Measurements from ENCODE around the gene RAPGEF5.

Gene RAPGEF5

GRCh38 chr7:22181663-22182062 is 175.3 kb downstream of the RAPGEF5 start:
- no peak for DNase-seq

GRCh38 chr7:22179442-22179879 is 177.5 kb downstream of the RAPGEF5 start:
- no peak for DNase-seq

GRCh38 chr7:22178735-22179134 is 178.2 kb downstream of the RAPGEF5 start:
- DNase-seq: no peak

GRCh38 chr7:22176791-22177412 is 180.1 kb downstream of the RAPGEF5 start:
- DNase-seq: no peak

- no peak for DNase-seq
These were observed 182.4 kb downstream of the RAPGEF5 start for GRCh38 chr7:22174574-22174953.

- no peak for DNase-seq
These were observed 183.0 kb downstream of the RAPGEF5 start for GRCh38 chr7:22173685-22174573.

- DNase-seq: no peak
These were observed 188.8 kb downstream of the RAPGEF5 start for GRCh38 chr7:22168129-22168634.

GRCh38 chr7:22167482-22167881 is 189.5 kb downstream of the RAPGEF5 start:
- no peak for DNase-seq

GRCh38 chr7:22166928-22167327 is 190.0 kb downstream of the RAPGEF5 start:
- DNase-seq: no peak

- no peak for DNase-seq
These were observed 197.6 kb downstream of the RAPGEF5 start for GRCh38 chr7:22159341-22159740.

GRCh38 chr7:22157552-22157951 is 199.4 kb downstream of the RAPGEF5 start:
- no peak for DNase-seq

GRCh38 chr7:22156205-22156604 is 200.7 kb downstream of the RAPGEF5 start:
- no peak for DNase-seq

- DNase-seq: no peak
These were observed 202.8 kb downstream of the RAPGEF5 start for GRCh38 chr7:22154143-22154529.

- DNase-seq: no peak
These were observed 203.4 kb downstream of the RAPGEF5 start for GRCh38 chr7:22153432-22154142.

GRCh38 chr7:22152690-22153089 is 204.3 kb downstream of the RAPGEF5 start:
- DNase-seq: no peak

- no peak for DNase-seq
These were observed 205.1 kb downstream of the RAPGEF5 start for GRCh38 chr7:22151901-22152300.

GRCh38 chr7:22150221-22150620 is 206.7 kb downstream of the RAPGEF5 start:
- DNase-seq: no peak

GRCh38 chr7:22147868-22148267 is 209.1 kb downstream of the RAPGEF5 start:
- no peak for DNase-seq

- DNase-seq: no peak
These were observed 209.9 kb downstream of the RAPGEF5 start for GRCh38 chr7:22146961-22147512.

GRCh38 chr7:22144950-22145349 is 212.0 kb downstream of the RAPGEF5 start:
- no peak for DNase-seq

GRCh38 chr7:22143491-22143890 is 213.5 kb downstream of the RAPGEF5 start:
- no peak for DNase-seq

- DNase-seq: no peak
These were observed 214.4 kb downstream of the RAPGEF5 start for GRCh38 chr7:22142572-22142971.

GRCh38 chr7:22141355-22141754 is 215.6 kb downstream of the RAPGEF5 start:
- no peak for DNase-seq

Measured in effector CD4-positive, alpha-beta T cell (primary cell).